NCI-H2171 (cell line): ENCODE data around the gene TNK2.
"Not testable (repeated sequence)": the region's sequence is repeated elsewhere in the genome, so short reads cannot be mapped to it uniquely, and the experiment has no call there.

Source experiments
- DNase-seq: peaks from one replicate; lab custom pipeline; 2025; lab: John Stamatoyannopoulos, UW

The TNK2 gene

GRCh38 chr3:195850857-195851543, 57.4 kb downstream of the TNK2 start:
- DNase-seq = peak; percentile 71

GRCh38 chr3:195849322-195850074, 58.9 kb downstream of the TNK2 start:
- DNase-seq = no peak

GRCh38 chr3:195847055-195847950, 61.0 kb downstream of the TNK2 start:
- no peak for DNase-seq

- no peak for DNase-seq
Measured at GRCh38 chr3:195845483-195845882, 62.9 kb downstream of the TNK2 start.

- no peak for DNase-seq
Measured at GRCh38 chr3:195844671-195845218, 63.6 kb downstream of the TNK2 start.

- no peak for DNase-seq
Measured at GRCh38 chr3:195839260-195840010, 68.9 kb downstream of the TNK2 start.

- no peak for DNase-seq
Measured at GRCh38 chr3:195838714-195839113, 69.6 kb downstream of the TNK2 start.

GRCh38 chr3:195836476-195837135, 71.7 kb downstream of the TNK2 start:
- DNase-seq = no peak

GRCh38 chr3:195835791-195836190, 72.6 kb downstream of the TNK2 start:
- DNase-seq = no peak

GRCh38 chr3:195834675-195835583, 73.4 kb downstream of the TNK2 start:
- DNase-seq = no peak

GRCh38 chr3:195829897-195830254, 78.5 kb downstream of the TNK2 start:
- DNase-seq = no peak

- no peak for DNase-seq
Measured at GRCh38 chr3:195828762-195829161, 79.6 kb downstream of the TNK2 start.

GRCh38 chr3:195825857-195826804, 82.2 kb downstream of the TNK2 start:
- no peak for DNase-seq

GRCh38 chr3:195825191-195825588, 83.2 kb downstream of the TNK2 start:
- no peak for DNase-seq

GRCh38 chr3:195824425-195825190, 83.7 kb downstream of the TNK2 start:
- DNase-seq = not testable (repeated sequence)

GRCh38 chr3:195823999-195824398, 84.4 kb downstream of the TNK2 start:
- DNase-seq = no peak

- no peak for DNase-seq
Measured at GRCh38 chr3:195823280-195823679, 85.1 kb downstream of the TNK2 start.

- no peak for DNase-seq
Measured at GRCh38 chr3:195822131-195822696, 86.1 kb downstream of the TNK2 start.
